ENCODE data around the gene NSG1.
"Not testable (repeated sequence)": the region's sequence is repeated elsewhere in the genome, so short reads cannot be mapped to it uniquely, and the experiment has no call there.

NSG1 gene

GRCh38 chr4:4417886-4418285 is 31.0 kb downstream of the NSG1 start:
- DNase-seq, result no peak

GRCh38 chr4:4418676-4419390 is 31.9 kb downstream of the NSG1 start:
- no peak for DNase-seq

- no peak for DNase-seq
Measured at GRCh38 chr4:4419896-4420295, 33.0 kb downstream of the NSG1 start.

- no peak for DNase-seq
Measured at GRCh38 chr4:4420421-4420820, 33.5 kb downstream of the NSG1 start.

- DNase-seq, result no peak
Measured at GRCh38 chr4:4421356-4421755, 34.5 kb downstream of the NSG1 start.

GRCh38 chr4:4422117-4422516 is 35.2 kb downstream of the NSG1 start:
- DNase-seq, result not testable (repeated sequence)

- no peak for DNase-seq
Measured at GRCh38 chr4:4422856-4423499, 36.1 kb downstream of the NSG1 start.

GRCh38 chr4:4423706-4424498 is 37.0 kb downstream of the NSG1 start:
- no peak for DNase-seq

GRCh38 chr4:4424499-4425115 is 37.7 kb downstream of the NSG1 start:
- no peak for DNase-seq

GRCh38 chr4:4425119-4425690 is 38.3 kb downstream of the NSG1 start:
- no peak for DNase-seq

GRCh38 chr4:4425696-4426095 is 38.8 kb downstream of the NSG1 start:
- no peak for DNase-seq

GRCh38 chr4:4426511-4427120 is 39.7 kb downstream of the NSG1 start:
- no peak for DNase-seq

- DNase-seq, result no peak
Measured at GRCh38 chr4:4427121-4427870, 40.4 kb downstream of the NSG1 start.

- DNase-seq, result no peak
Measured at GRCh38 chr4:4427886-4428285, 41.0 kb downstream of the NSG1 start.

GRCh38 chr4:4428966-4429875 is 42.3 kb downstream of the NSG1 start:
- DNase-seq, result no peak

GRCh38 chr4:4430492-4431195 is 43.7 kb downstream of the NSG1 start:
- no peak for DNase-seq

- no peak for DNase-seq
Measured at GRCh38 chr4:4432341-4433125, 45.6 kb downstream of the NSG1 start.

- DNase-seq, result no peak
Measured at GRCh38 chr4:4433941-4434340, 47.0 kb downstream of the NSG1 start.

- DNase-seq, result no peak
Measured at GRCh38 chr4:4436244-4436823, 49.4 kb downstream of the NSG1 start.
